NCI-H187 (cell line): Measurements from ENCODE around the gene PRTN3.
"Not testable (repeated sequence)": the region's sequence is repeated elsewhere in the genome, so short reads cannot be mapped to it uniquely, and the experiment has no call there.

ENCODE experiments used
- DNase-seq, 2 experiments: peaks; one replicate each; lab custom pipeline; 2025; lab: John Stamatoyannopoulos, UW

PRTN3 gene

GRCh38 chr19:866769-867300 lies 26.0 kb downstream of the PRTN3 start:
- DNase-seq: no peak

- no peak for DNase-seq
Observed at GRCh38 chr19:867301-867793, 26.5 kb downstream of the PRTN3 start.

GRCh38 chr19:867855-868457 lies 27.2 kb downstream of the PRTN3 start:
- DNase-seq: no peak

GRCh38 chr19:868458-869244 lies 27.9 kb downstream of the PRTN3 start:
- DNase-seq: no peak

- DNase-seq: no peak
Observed at GRCh38 chr19:869245-870177, 28.7 kb downstream of the PRTN3 start.

GRCh38 chr19:870314-870713 lies 29.5 kb downstream of the PRTN3 start:
- DNase-seq: no peak

GRCh38 chr19:870963-871401 lies 30.2 kb downstream of the PRTN3 start:
- no peak for DNase-seq

GRCh38 chr19:871446-872265 lies 30.9 kb downstream of the PRTN3 start:
- DNase-seq: no peak

- DNase-seq: no peak
Observed at GRCh38 chr19:872266-872951, 31.6 kb downstream of the PRTN3 start.

- DNase-seq: no peak
Observed at GRCh38 chr19:873084-873483, 32.3 kb downstream of the PRTN3 start.

- DNase-seq: no peak
Observed at GRCh38 chr19:873561-874041, 32.8 kb downstream of the PRTN3 start.

GRCh38 chr19:875265-875879 lies 34.6 kb downstream of the PRTN3 start:
- DNase-seq: no peak

- no peak for DNase-seq
Observed at GRCh38 chr19:876089-876488, 35.3 kb downstream of the PRTN3 start.

- no peak for DNase-seq
Observed at GRCh38 chr19:876780-877314, 36.0 kb downstream of the PRTN3 start.

GRCh38 chr19:877992-878660 lies 37.3 kb downstream of the PRTN3 start:
- DNase-seq: not testable (repeated sequence)

- DNase-seq: not testable (repeated sequence)
Observed at GRCh38 chr19:878751-879561, 38.2 kb downstream of the PRTN3 start.

GRCh38 chr19:879711-880438 lies 39.1 kb downstream of the PRTN3 start:
- DNase-seq: no peak
